ENCODE results near the gene SLC6A4.
A peak's percentile ranks its signal among the peaks of the same experiment; 100 is the strongest.

DNA sequence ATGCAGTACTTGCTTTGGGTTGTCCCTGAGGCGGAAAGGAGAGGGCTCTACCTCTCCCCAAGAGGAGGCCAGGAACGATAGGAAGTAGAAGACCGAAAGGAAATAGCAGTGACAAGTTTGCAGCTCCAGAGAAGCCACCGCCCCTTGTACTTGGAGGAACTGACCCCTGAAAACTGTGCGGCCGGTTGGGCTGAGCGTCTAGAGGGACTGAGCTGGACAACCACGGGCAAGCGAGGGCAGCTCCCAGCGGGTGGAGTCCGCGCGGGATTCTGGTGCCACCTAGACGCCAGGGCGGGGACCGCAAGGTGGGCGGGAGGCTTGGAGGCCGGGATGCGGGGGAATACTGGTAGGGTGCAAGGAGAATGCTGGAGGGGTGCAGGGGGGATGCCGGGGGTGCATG, 1.3 kb upstream of the SLC6A4 start:
- TF ChIP-seq, protein P1, sequence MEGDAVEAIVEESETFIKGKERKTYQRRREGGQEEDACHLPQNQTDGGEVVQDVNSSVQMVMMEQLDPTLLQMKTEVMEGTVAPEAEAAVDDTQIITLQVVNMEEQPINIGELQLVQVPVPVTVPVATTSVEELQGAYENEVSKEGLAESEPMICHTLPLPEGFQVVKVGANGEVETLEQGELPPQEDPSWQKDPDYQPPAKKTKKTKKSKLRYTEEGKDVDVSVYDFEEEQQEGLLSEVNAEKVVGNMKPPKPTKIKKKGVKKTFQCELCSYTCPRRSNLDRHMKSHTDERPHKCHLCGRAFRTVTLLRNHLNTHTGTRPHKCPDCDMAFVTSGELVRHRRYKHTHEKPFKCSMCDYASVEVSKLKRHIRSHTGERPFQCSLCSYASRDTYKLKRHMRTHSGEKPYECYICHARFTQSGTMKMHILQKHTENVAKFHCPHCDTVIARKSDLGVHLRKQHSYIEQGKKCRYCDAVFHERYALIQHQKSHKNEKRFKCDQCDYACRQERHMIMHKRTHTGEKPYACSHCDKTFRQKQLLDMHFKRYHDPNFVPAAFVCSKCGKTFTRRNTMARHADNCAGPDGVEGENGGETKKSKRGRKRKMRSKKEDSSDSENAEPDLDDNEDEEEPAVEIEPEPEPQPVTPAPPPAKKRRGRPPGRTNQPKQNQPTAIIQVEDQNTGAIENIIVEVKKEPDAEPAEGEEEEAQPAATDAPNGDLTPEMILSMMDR (IDR thresholded peaks at IDR 0.05 in 2 of 3, conservative IDR thresholded peaks at IDR 0.05 in 1 of 3; ENCODE audit: control insufficient read depth in 2 of 3, extremely low read depth in 1 of 3, insufficient read depth in 1 of 3, low read depth in 3 of 3, low read length in 3 of 3): peak; percentile 38 to 70 (median 65)
- TF ChIP-seq ZBED1 (IDR thresholded peaks at IDR 0.05; ENCODE audit: borderline replicate concordance) (no peak), EZH2 (IDR thresholded peaks at IDR 0.05; ENCODE audit: borderline replicate concordance, control insufficient read depth, low read depth, low read length) (no peak)
- TF ChIP-seq, protein P2, sequence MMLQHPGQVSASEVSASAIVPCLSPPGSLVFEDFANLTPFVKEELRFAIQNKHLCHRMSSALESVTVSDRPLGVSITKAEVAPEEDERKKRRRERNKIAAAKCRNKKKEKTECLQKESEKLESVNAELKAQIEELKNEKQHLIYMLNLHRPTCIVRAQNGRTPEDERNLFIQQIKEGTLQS (IDR thresholded peaks at IDR 0.05; ENCODE audit: borderline replicate concordance, extremely low read depth, low read depth, low read length): no peak
